Adrenal gland (tissue), 12 donors: Measurements from ENCODE around the gene WWOX. TPM values are rescaled to one million over a fixed set of nuclear protein-coding genes. Genes with fewer than 3 reads are reported as not detected.

Experiments
- DNase-seq, 7 donors: peaks; one replicate each; pipeline ENCODE4 v3.0.0-alpha.2; 2019 to 2020
- H3K27ac ChIP-seq, 5 donors: fragments of 200-600 bp; sonication (generic) in 4 of 5; 1 replicate in 3 of 5; 2 replicates in 2 of 5; pipeline versions ENCODE4 v1.5.1 to v1.8.0; 2016 to 2020; ENCODE audit warnings: mild to moderate bottlenecking in 1 of 5
- H3K27me3 ChIP-seq: fragments of 200-600 bp; 2 replicates; pipeline ENCODE4 v1.8.0; 2021
- H3K36me3 ChIP-seq, 2 donors: fragments of 200-600 bp; replicated peaks in 1 of 2; 1 replicate in 1 of 2; 2 replicates in 1 of 2; pipeline versions ENCODE4 v1.5.1 to v1.8.0; 2018 to 2022
- H3K4me1 ChIP-seq, 2 donors: fragments of 200-600 bp; replicated peaks in 1 of 2; 1 replicate in 1 of 2; 2 replicates in 1 of 2; pipeline versions ENCODE4 v1.5.1 to v1.8.0; 2018 to 2021
- H3K4me3 ChIP-seq, 4 donors: fragments of 200-600 bp; sonication (generic) in 3 of 4; one replicate each; pipeline ENCODE4 v1.5.1; 2016 to 2018
- H3K9me3 ChIP-seq, 3 donors: fragments of 200-600 bp; sonication (generic) in 1 of 3; replicated peaks in 1 of 3; 1 replicate in 2 of 3; 2 replicates in 1 of 3; pipeline versions ENCODE4 v1.5.1 to v1.8.0; 2016 to 2021
- POLR2A ChIP-seq, 2 donors: fragments of 450-650 bp; IDR thresholded peaks; one replicate each; pipeline ENCODE4 v1.6.1; 2017; ENCODE audit warnings: antibody characterized with exemption in 2 of 2, mild to moderate bottlenecking in 2 of 2, moderate library complexity in 1 of 2
- WGBS, 4 donors: extraction: QIAGEN DNeasy Blood & Tissue Kit in 2 of 4; methylation state at CpG; one replicate each; pipeline versions ENCODE4 v1.1.5 to v1.1.7; 2013 to 2017; 5-methylcytosine and 5-hydroxymethylcytosine counted together
- intact Hi-C, 2 donors: fragments of 100-400 bp; cut with DNase I; formaldehyde crosslinking; loops; one replicate each; pipeline versions ENCODE4 v1.14.1 to v1.15.0; 2022 to 2023
- polyA plus RNA-seq, 3 donors: library from polyadenylated mRNA; stranded (reverse); fragments of 200-250 nt in 2 of 3; fragments of 350-450 nt in 1 of 3; fragmentation: Illumina TruSeq in 1 of 3; extraction: RNeasy Lipid Tissue Mini Kit (QIAGEN cat#74804) in 1 of 3; gene quantifications; one replicate each; pipeline ENCODE4 v1.2.3, GENCODE V29; 2013 to 2014
- total RNA-seq, 9 donors: library from RNA; depleted of rRNA in 4 of 9; stranded (reverse); fragments of >200 nt in 4 of 9; fragments of 120-200 nt in 1 of 9; fragmentation: NEBNext Ultra II Directional in 1 of 9; extraction: Animal tissue kit (Norgen Biotek cat#: 25700) in 1 of 9; gene quantifications; one replicate each; pipeline versions ENCODE4 v1.1.0 to v1.2.4, GENCODE V29; 2013 to 2023
- TF ChIP-seq, protein P1 (sequence below), 6 experiments: fragments of 450-650 bp in 4 of 6; fragments of 200-600 bp in 2 of 6; sonication (generic) in 1 of 6; IDR thresholded peaks; 1 replicate in 5 of 6; 2 replicates in 1 of 6; pipeline versions ENCODE4 v1.5.1 to v1.8.0; 2016 to 2021; ENCODE audit warnings: antibody characterized with exemption in 6 of 6, mild to moderate bottlenecking in 2 of 6, moderate library complexity in 1 of 6
- donor health status: healthy with polysubstance abuse.
- donor health status: Bipolar disorder and iron deficiency.
- donor health status: DM: yes; HTN: yes; CAD: no.
- donor health status: DM: no; HTN: no; CAD: no.
- donor health status: DM: no; HTN: no; CAD: no.
- donor health status: DM: yes; HTN: yes; CAD: no.

Gene WWOX
- total and polyA plus RNA-seq, 12 donors: 11.8 to 74.6 (median 20.5) TPM

- DNase-seq: peak in 5 of 7 donors; percentile 20 to 55 (median 28)
- H3K9me3 ChIP-seq: no peaks in the 10 kb centered on the region
- no peaks in the 10 kb centered on the region for H3K27me3 ChIP-seq
- intact Hi-C loops: no loop called here
- TF ChIP-seq, protein P1, sequence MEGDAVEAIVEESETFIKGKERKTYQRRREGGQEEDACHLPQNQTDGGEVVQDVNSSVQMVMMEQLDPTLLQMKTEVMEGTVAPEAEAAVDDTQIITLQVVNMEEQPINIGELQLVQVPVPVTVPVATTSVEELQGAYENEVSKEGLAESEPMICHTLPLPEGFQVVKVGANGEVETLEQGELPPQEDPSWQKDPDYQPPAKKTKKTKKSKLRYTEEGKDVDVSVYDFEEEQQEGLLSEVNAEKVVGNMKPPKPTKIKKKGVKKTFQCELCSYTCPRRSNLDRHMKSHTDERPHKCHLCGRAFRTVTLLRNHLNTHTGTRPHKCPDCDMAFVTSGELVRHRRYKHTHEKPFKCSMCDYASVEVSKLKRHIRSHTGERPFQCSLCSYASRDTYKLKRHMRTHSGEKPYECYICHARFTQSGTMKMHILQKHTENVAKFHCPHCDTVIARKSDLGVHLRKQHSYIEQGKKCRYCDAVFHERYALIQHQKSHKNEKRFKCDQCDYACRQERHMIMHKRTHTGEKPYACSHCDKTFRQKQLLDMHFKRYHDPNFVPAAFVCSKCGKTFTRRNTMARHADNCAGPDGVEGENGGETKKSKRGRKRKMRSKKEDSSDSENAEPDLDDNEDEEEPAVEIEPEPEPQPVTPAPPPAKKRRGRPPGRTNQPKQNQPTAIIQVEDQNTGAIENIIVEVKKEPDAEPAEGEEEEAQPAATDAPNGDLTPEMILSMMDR (IDR thresholded peaks at IDR 0.05): no peak
- no peak for TF ChIP-seq POLR2A (IDR thresholded peaks at IDR 0.05)
- H3K27ac ChIP-seq: no peak overlapping the region
- no peaks in the 10 kb centered on the region for H3K36me3 ChIP-seq
- WGBS, 4 donors: 44 to 52% (median 51%) methylated on average over 3 of the region's 3 CpGs
- H3K4me3 ChIP-seq: no peak overlapping the region
- peaks cover 0 to 4% of the 10 kb centered on the region in 2 donors for H3K4me1 ChIP-seq
Measured at GRCh38 chr16:78648517-78648916, 549.1 kb downstream of the WWOX start.

GRCh38 chr16:78650339-78651074, 551.1 kb downstream of the WWOX start:
- TF ChIP-seq, protein P1 (IDR thresholded peaks at IDR 0.05): no peak
- TF ChIP-seq POLR2A (IDR thresholded peaks at IDR 0.05): no peak
- Histone ChIP-seq H3K4me1 (peaks cover 0 to 9% of the 10 kb centered on the region in 2 donors), H3K27ac (no peak overlapping the region), H3K4me3 (no peak overlapping the region), H3K27me3 (no peaks in the 10 kb centered on the region), H3K9me3 (no peaks in the 10 kb centered on the region), H3K36me3 (no peaks in the 10 kb centered on the region)
- no peak for DNase-seq
- 86 to 94% (median 88%) methylated on average over 8 of the region's 8 CpGs for WGBS, 4 donors
- intact Hi-C loops: no loop called here

- H3K4me3 ChIP-seq: no peak overlapping the region
- no peaks in the 10 kb centered on the region for H3K9me3 ChIP-seq
- intact Hi-C loops: no loop called here
- H3K27ac ChIP-seq: no peak overlapping the region
- no peak for DNase-seq
- H3K27me3 ChIP-seq: no peaks in the 10 kb centered on the region
- no peaks in the 10 kb centered on the region for H3K36me3 ChIP-seq
- TF ChIP-seq, protein P1 (IDR thresholded peaks at IDR 0.05): no peak
- no peak for TF ChIP-seq POLR2A (IDR thresholded peaks at IDR 0.05)
- 73 to 84% (median 77%) methylated on average over 8 of the region's 8 CpGs for WGBS, 4 donors
- peaks cover 0 to 5% of the 10 kb centered on the region in 2 donors for H3K4me1 ChIP-seq
Measured at GRCh38 chr16:78654929-78655328, 555.5 kb downstream of the WWOX start.

DNA sequence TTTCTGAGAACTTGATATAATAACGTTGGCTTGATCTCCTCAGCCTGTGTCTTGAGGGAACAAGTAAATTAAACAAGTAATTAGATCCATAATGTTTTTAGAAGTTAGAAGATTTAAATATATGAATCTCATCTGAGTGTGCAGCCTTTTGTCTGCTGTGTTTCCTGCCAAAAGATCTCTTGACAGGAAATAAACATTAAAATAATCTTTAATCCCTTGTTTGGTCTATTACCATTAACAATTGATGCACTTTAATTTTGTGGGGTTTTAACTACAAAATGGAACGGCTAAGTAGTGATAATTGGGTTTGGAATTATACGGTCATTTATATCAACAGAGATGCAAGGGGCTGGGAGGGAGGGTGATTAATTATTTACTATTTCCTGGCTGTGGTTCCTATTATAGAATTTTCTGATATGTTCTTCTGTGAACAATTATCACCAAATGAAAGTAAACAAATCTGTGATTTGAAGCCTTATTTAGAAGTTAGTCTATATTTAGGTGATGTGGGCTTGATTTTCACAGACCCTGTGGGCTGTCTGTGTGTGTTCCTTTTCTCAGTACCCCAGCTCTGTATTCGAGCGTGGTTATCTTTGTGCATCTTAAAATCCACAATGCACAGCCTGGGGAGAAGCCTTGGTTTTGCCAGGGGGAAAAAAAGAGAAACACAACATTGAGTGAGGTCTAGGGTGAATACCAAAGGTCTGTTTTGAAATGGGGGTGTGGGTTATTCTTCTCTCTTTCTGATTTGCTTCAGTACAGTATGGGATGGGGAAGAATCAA, 556.1 kb downstream of the WWOX start:
- no peak overlapping the region for H3K4me3 ChIP-seq
- no peak for TF ChIP-seq POLR2A (IDR thresholded peaks at IDR 0.05)
- H3K27ac ChIP-seq: no peak overlapping the region
- intact Hi-C loops: no loop called here
- H3K27me3 ChIP-seq: no peaks in the 10 kb centered on the region
- DNase-seq: no peak
- no peaks in the 10 kb centered on the region for H3K9me3 ChIP-seq
- H3K4me1 ChIP-seq: peaks cover 0 to 5% of the 10 kb centered on the region in 2 donors
- H3K36me3 ChIP-seq: no peaks in the 10 kb centered on the region
- WGBS, 4 donors: 63 to 79% (median 67%) methylated on average over 5 of the region's 5 CpGs
